ENCODE measurements around the gene GLS. TPM values are rescaled to one million over a fixed set of nuclear protein-coding genes. Genes with fewer than 3 reads are reported as not detected.

The GLS gene
- total RNA-seq, 3 donors from 2014 or later (not counting 1 experiment from before 2014, with no cell fraction given): 279 to 322 (median 285) TPM

DNA sequence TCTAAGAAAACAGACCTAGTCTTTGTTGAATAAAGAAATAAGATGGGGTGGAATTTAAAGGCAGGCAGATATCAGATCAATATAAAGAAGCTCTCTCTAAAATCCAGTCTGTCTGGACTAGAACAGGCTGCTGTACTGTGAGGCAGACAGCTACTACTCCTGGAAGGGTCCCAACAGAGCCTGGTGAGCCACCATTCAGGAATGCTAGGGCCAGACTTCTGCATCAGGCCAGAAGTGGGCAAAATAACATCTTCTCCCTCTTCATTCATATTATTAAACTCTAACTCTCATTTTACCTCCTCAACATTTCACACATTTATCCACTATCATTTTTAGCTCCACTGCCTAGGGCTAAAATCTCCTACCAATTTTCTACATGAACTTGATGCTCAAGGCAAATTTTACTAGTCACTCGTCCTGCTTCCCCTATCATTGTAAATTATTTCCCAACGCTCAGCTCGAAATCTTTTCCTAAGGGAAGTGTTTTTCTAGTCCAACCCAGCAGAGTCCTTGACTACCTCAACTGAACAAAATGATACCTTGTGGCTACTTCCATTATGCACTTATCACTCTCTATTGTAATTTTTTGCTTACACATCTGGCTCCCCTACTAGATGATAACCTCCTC is 45.2 kb upstream of the GLS start:
- intact Hi-C loops (cut with micrococcal nuclease): no loop called here
- Histone ChIP-seq H3K27ac (ENCODE audit: low read length) (no peak overlapping the region), H3K36me3 (ENCODE audit: control insufficient read depth, insufficient read depth, low read length) (no peaks in the 10 kb centered on the region), H3K27me3 (ENCODE audit: control insufficient read depth, insufficient read depth, low read length) (no peaks in the 10 kb centered on the region), H3K4me3 (ENCODE audit: low read length) (no peak overlapping the region), H3K4me1 (ENCODE audit: control insufficient read depth, insufficient read depth, low read length) (no peaks in the 10 kb centered on the region), H3K9me3 (ENCODE audit: control insufficient read depth, insufficient read depth, low read length) (no peaks in the 10 kb centered on the region)
- Mint-ChIP-seq H3K4me3 (no peak overlapping the region), H3K4me1 (no peaks in the 10 kb centered on the region), H3K27ac (no peak overlapping the region), H3K9me3 (no peaks in the 10 kb centered on the region), H3K36me3 (no peaks in the 10 kb centered on the region), H3K27me3 (ENCODE audit: low read depth in 2 of 2) (peaks cover 0 to 7% of the 10 kb centered on the region in 2 donors)
- no peak for TF ChIP-seq CTCF (IDR thresholded peaks at IDR 0.05)
- ATAC-seq (no peak), DNase-seq (no peak)
- 92% methylated on average over 3 of the region's 3 CpGs for WGBS (ENCODE audit: insufficient coverage)

DNA sequence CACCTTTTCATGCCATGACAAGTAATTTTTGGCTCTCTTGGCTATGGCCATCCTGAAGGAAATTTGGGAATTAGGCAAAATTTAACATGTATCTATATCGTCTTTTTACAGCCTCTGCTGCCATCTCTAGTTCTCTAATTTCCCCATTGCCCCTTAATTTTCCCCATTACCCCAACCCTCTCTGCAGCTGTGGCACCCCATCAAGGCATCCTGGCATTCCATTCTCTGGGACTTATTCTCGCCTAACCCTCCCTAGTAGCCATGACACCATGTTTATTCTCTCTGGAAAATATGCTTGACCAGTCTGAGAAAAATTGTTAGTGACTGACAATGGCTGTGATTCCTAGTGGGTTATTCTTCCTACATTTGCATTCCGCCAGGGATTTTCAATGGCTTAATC is 43.9 kb upstream of the GLS start:
- H3K9me3 Mint-ChIP-seq: no peaks in the 10 kb centered on the region
- H3K4me3 ChIP-seq (ENCODE audit: low read length): no peak overlapping the region
- H3K36me3 ChIP-seq (ENCODE audit: control insufficient read depth, insufficient read depth, low read length): no peaks in the 10 kb centered on the region
- no peak overlapping the region for H3K27ac ChIP-seq (ENCODE audit: low read length)
- ATAC-seq (no peak), DNase-seq (no peak)
- WGBS (ENCODE audit: insufficient coverage): 65% methylated on average over 3 of the region's 3 CpGs
- H3K36me3 Mint-ChIP-seq: no peaks in the 10 kb centered on the region
- H3K27ac Mint-ChIP-seq: no peak overlapping the region
- no peak overlapping the region for H3K4me3 Mint-ChIP-seq
- peaks cover 0 to 5% of the 10 kb centered on the region in 2 donors for H3K27me3 Mint-ChIP-seq (ENCODE audit: low read depth in 2 of 2)
- no peak for TF ChIP-seq CTCF (IDR thresholded peaks at IDR 0.05)
- no peaks in the 10 kb centered on the region for H3K27me3 ChIP-seq (ENCODE audit: control insufficient read depth, insufficient read depth, low read length)
- H3K9me3 ChIP-seq (ENCODE audit: control insufficient read depth, insufficient read depth, low read length): no peaks in the 10 kb centered on the region
- no peaks in the 10 kb centered on the region for H3K4me1 ChIP-seq (ENCODE audit: control insufficient read depth, insufficient read depth, low read length)
- intact Hi-C loops (cut with micrococcal nuclease): no loop called here
- no peaks in the 10 kb centered on the region for H3K4me1 Mint-ChIP-seq

DNA sequence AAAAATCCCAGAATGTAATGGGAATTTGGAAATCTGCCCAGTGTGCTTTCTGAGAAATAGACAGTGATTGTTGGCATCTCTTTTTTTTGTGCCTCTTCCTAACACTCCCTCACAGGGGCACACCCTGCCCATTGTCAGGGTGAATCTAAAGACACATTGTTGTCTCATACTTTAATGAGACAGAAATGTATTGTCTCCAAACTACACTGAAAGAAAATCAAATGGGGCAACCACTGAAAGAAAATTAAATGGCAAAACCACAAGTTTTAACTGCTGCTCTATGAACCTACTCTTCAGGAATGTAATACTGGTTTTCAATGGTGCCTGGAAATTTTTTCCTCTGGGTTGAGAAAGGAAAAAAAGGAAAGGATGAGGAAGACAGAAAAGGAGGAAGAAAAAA is 43.2 kb upstream of the GLS start:
- no peak for ATAC-seq
- H3K27me3 Mint-ChIP-seq (ENCODE audit: low read depth in 2 of 2): peaks cover 0 to 5% of the 10 kb centered on the region in 2 donors
- H3K9me3 Mint-ChIP-seq: no peaks in the 10 kb centered on the region
- H3K4me1 Mint-ChIP-seq: no peaks in the 10 kb centered on the region
- no peak for DNase-seq
- no peaks in the 10 kb centered on the region for H3K4me1 ChIP-seq (ENCODE audit: control insufficient read depth, insufficient read depth, low read length)
- H3K27ac Mint-ChIP-seq: no peak overlapping the region
- no peaks in the 10 kb centered on the region for H3K9me3 ChIP-seq (ENCODE audit: control insufficient read depth, insufficient read depth, low read length)
- no peaks in the 10 kb centered on the region for H3K27me3 ChIP-seq (ENCODE audit: control insufficient read depth, insufficient read depth, low read length)
- no peak overlapping the region for H3K4me3 Mint-ChIP-seq
- no peak for TF ChIP-seq CTCF (IDR thresholded peaks at IDR 0.05)
- no peaks in the 10 kb centered on the region for H3K36me3 ChIP-seq (ENCODE audit: control insufficient read depth, insufficient read depth, low read length)
- H3K27ac ChIP-seq (ENCODE audit: low read length): no peak overlapping the region
- no peak overlapping the region for H3K4me3 ChIP-seq (ENCODE audit: low read length)
- intact Hi-C loops (cut with micrococcal nuclease): no loop called here
- no peaks in the 10 kb centered on the region for H3K36me3 Mint-ChIP-seq

DNA sequence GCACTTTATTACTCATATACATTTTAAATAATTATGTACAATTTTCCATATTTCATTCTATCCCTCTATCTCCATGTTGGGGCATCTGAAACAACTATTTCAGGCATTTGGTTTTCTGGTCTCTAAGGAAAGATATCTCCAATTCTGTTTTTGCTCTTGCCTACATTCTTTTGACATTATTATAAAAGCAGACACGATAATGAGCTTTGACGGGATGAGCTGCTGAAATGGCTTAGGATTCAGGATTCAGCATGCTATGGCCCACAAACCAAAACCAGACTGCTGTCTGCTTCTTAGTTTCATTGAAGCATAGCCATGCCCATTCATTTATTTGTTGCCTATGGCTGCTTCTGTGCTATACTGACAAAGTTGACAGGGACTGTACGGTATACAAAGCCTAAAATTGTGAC is 42.7 kb upstream of the GLS start:
- Histone ChIP-seq H3K36me3 (ENCODE audit: control insufficient read depth, insufficient read depth, low read length) (no peaks in the 10 kb centered on the region), H3K27ac (ENCODE audit: low read length) (no peak overlapping the region), H3K4me1 (ENCODE audit: control insufficient read depth, insufficient read depth, low read length) (no peaks in the 10 kb centered on the region), H3K27me3 (ENCODE audit: control insufficient read depth, insufficient read depth, low read length) (no peaks in the 10 kb centered on the region), H3K9me3 (ENCODE audit: control insufficient read depth, insufficient read depth, low read length) (no peaks in the 10 kb centered on the region), H3K4me3 (ENCODE audit: low read length) (no peak overlapping the region)
- TF ChIP-seq CTCF (IDR thresholded peaks at IDR 0.05): no peak
- Mint-ChIP-seq H3K27ac (no peak overlapping the region), H3K4me1 (no peaks in the 10 kb centered on the region), H3K36me3 (no peaks in the 10 kb centered on the region), H3K27me3 (ENCODE audit: low read depth in 2 of 2) (peaks cover 0 to 5% of the 10 kb centered on the region in 2 donors), H3K9me3 (no peaks in the 10 kb centered on the region), H3K4me3 (no peak overlapping the region)
- intact Hi-C loops (cut with micrococcal nuclease): no loop called here
- ATAC-seq (no peak), DNase-seq (no peak)
- WGBS (ENCODE audit: insufficient coverage): 99% methylated on average over 3 of the region's 3 CpGs
